Measurements from ENCODE around the gene SPOCK2. TPM values are rescaled to one million over a fixed set of nuclear protein-coding genes. Genes with fewer than 3 reads are reported as not detected.

The SPOCK2 gene
- total and polyA plus RNA-seq, 2 of the 13 experiments (the other 11 are each of a cell fraction or from before 2014, with no cell fraction given) = 8.6 to 30.6 TPM

DNA sequence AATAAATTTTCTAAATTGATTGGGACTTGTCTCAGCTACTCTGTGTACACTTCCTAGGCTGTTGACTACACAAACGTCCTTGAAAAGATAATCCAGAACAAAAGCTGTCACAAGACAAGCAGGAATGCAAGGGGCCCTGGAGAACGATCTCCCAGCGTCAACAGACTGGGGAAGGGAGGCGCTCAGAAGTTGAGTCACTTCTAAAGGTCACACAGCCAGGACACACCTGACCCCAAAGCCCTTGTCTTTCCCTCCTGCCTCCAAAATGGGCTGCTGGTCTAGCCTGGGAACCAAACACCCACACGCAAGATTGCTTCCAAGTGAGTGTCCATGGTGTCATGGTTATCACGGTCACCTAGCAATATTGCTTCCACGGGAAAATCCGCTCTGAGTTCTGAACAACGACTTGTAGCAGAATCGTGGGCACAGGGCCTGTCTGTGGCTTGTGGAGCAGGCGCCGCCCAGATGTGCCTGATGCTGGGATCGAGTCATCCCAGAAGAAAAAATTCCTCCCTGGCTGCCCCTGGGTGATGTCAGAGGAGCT, 49.8 kb downstream of the SPOCK2 start (continued):
- TF ChIP-seq ZNF329 (CRISPR knock-in tag; IDR thresholded peaks at IDR 0.05; ENCODE audit: low read depth) (no peak), ZNF256 (CRISPR knock-in tag; conservative IDR thresholded peaks at IDR 0.05) (no peak), CBX5 (CRISPR knock-in tag; IDR thresholded peaks at IDR 0.05; ENCODE audit: borderline replicate concordance) (no peak), ZSCAN29 (CRISPR knock-in tag; conservative IDR thresholded peaks at IDR 0.05) (no peak), GFI1 (CRISPR knock-in tag; IDR thresholded peaks at IDR 0.05; ENCODE audit: borderline replicate concordance) (peak; percentile 63), NCOA1 (CRISPR knock-in tag; IDR thresholded peaks at IDR 0.05) (no peak), ZNF264 (CRISPR knock-in tag; IDR thresholded peaks at IDR 0.05) (no peak), EHMT2 (IDR thresholded peaks at IDR 0.05; ENCODE audit: borderline replicate concordance, low read depth, low read length) (no peak), ZNF660 (CRISPR knock-in tag; IDR thresholded peaks at IDR 0.05; ENCODE audit: borderline replicate concordance, low read depth) (no peak)
- TF ChIP-seq, protein P1, sequence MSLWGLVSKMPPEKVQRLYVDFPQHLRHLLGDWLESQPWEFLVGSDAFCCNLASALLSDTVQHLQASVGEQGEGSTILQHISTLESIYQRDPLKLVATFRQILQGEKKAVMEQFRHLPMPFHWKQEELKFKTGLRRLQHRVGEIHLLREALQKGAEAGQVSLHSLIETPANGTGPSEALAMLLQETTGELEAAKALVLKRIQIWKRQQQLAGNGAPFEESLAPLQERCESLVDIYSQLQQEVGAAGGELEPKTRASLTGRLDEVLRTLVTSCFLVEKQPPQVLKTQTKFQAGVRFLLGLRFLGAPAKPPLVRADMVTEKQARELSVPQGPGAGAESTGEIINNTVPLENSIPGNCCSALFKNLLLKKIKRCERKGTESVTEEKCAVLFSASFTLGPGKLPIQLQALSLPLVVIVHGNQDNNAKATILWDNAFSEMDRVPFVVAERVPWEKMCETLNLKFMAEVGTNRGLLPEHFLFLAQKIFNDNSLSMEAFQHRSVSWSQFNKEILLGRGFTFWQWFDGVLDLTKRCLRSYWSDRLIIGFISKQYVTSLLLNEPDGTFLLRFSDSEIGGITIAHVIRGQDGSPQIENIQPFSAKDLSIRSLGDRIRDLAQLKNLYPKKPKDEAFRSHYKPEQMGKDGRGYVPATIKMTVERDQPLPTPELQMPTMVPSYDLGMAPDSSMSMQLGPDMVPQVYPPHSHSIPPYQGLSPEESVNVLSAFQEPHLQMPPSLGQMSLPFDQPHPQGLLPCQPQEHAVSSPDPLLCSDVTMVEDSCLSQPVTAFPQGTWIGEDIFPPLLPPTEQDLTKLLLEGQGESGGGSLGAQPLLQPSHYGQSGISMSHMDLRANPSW (CRISPR knock-in tag; IDR thresholded peaks at IDR 0.05; ENCODE audit: borderline replicate concordance) = no peak
- TF ChIP-seq, protein P2, sequence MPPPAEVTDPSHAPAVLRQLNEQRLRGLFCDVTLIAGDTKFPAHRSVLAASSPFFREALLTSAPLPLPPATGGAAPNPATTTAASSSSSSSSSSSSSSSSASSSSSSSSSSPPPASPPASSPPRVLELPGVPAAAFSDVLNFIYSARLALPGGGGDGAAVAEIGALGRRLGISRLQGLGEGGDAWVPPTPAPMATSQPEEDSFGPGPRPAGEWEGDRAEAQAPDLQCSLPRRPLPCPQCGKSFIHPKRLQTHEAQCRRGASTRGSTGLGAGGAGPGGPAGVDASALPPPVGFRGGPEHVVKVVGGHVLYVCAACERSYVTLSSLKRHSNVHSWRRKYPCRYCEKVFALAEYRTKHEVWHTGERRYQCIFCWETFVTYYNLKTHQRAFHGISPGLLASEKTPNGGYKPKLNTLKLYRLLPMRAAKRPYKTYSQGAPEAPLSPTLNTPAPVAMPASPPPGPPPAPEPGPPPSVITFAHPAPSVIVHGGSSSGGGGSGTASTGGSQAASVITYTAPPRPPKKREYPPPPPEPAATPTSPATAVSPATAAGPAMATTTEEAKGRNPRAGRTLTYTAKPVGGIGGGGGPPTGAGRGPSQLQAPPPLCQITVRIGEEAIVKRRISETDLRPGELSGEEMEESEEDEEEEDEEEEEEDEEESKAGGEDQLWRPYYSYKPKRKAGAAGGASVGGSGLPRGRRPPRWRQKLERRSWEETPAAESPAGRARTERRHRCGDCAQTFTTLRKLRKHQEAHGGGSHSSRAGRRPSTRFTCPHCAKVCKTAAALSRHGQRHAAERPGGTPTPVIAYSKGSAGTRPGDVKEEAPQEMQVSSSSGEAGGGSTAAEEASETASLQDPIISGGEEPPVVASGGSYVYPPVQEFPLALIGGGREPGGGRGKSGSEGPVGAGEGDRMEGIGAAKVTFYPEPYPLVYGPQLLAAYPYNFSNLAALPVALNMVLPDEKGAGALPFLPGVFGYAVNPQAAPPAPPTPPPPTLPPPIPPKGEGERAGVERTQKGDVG (CRISPR knock-in tag; IDR thresholded peaks at IDR 0.05; ENCODE audit: borderline replicate concordance) = peak; percentile 49; the same call in 1 of the 2 replicates
- TF ChIP-seq, protein P3, sequence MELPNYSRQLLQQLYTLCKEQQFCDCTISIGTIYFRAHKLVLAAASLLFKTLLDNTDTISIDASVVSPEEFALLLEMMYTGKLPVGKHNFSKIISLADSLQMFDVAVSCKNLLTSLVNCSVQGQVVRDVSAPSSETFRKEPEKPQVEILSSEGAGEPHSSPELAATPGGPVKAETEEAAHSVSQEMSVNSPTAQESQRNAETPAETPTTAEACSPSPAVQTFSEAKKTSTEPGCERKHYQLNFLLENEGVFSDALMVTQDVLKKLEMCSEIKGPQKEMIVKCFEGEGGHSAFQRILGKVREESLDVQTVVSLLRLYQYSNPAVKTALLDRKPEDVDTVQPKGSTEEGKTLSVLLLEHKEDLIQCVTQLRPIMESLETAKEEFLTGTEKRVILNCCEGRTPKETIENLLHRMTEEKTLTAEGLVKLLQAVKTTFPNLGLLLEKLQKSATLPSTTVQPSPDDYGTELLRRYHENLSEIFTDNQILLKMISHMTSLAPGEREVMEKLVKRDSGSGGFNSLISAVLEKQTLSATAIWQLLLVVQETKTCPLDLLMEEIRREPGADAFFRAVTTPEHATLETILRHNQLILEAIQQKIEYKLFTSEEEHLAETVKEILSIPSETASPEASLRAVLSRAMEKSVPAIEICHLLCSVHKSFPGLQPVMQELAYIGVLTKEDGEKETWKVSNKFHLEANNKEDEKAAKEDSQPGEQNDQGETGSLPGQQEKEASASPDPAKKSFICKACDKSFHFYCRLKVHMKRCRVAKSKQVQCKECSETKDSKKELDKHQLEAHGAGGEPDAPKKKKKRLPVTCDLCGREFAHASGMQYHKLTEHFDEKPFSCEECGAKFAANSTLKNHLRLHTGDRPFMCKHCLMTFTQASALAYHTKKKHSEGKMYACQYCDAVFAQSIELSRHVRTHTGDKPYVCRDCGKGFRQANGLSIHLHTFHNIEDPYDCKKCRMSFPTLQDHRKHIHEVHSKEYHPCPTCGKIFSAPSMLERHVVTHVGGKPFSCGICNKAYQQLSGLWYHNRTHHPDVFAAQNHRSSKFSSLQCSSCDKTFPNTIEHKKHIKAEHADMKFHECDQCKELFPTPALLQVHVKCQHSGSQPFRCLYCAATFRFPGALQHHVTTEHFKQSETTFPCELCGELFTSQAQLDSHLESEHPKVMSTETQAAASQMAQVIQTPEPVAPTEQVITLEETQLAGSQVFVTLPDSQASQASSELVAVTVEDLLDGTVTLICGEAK (IDR thresholded peaks at IDR 0.05) = no peak
- TF ChIP-seq, protein P3 (CRISPR knock-in tag; IDR thresholded peaks at IDR 0.05) = no peak

Data from HepG2 (cell line).